HCT116 (cell line): Measurements from ENCODE around the gene SRGAP1. TPM values are rescaled to one million over a fixed set of nuclear protein-coding genes. Genes with fewer than 3 reads are reported as not detected.

Experiments used
- ATAC-seq: fragments of 200-7000 bp; cut with Tn5 transposase; 2 replicates; pipeline ENCODE4 v1.9.1; 2020; ENCODE audit warnings: mild to moderate bottlenecking, moderate library complexity
- BruUV-seq: library from RNA; stranded (reverse); fragments of 400-500 nt; replicated peaks from 2 replicates; lab custom pipeline; 2021; lab: Mats Ljungman, UMichigan
- CTCF ChIA-PET: fragments of 300-600 bp; sonication (Branson Sonifier 250); formaldehyde crosslinking; loops from one replicate; lab custom pipeline; 2021; ENCODE audit warnings: antibody characterized with exemption; lab: Charles Lee
- POLR2A ChIA-PET: fragments of 300-600, 350-600 bp; sonication (Branson Sonifier 250); formaldehyde crosslinking; loops from one replicate; lab custom pipeline; 2021; ENCODE audit warnings: antibody characterized with exemption; lab: Charles Lee
- RAD21 ChIA-PET, 2 experiments: fragments of 300-600 bp; sonication (Branson Sonifier 250); formaldehyde crosslinking; loops; one replicate each; lab custom pipeline; 2023; ENCODE audit warnings: low total read pairs in 2 of 2; ENCODE audit not compliant: uncharacterized antibody in 2 of 2, unreplicated experiment in 2 of 2, low non-redundant PET in 1 of 2; lab: Charles Lee
- DNase-seq: peaks from one replicate; pipeline ENCODE4 v3.0.0-alpha.2; 2010; ENCODE audit warnings: low read depth, low spot score
- H2AFZ ChIP-seq: fragments of 200-600 bp; shearing (Covaris generic), sonication (generic); 2 replicates; pipeline ENCODE4 v1.6.1; 2017; ENCODE audit warnings: low read depth, mixed run types, mixed read lengths, antibody characterized with exemption, low read length; ENCODE audit not compliant: poor library complexity, severe bottlenecking
- H3K27ac ChIP-seq: 2 replicates; pipeline ENCODE4 v1.5.1; 2012; ENCODE audit warnings: low read depth, low read length
- H3K27me3 ChIP-seq: fragments of 200-600 bp; sonication (generic); 2 replicates; pipeline ENCODE4 v1.6.1; 2016; ENCODE audit warnings: mixed run types, low read length, mixed read lengths; ENCODE audit not compliant: insufficient read depth
- H3K36me3 ChIP-seq, 2 experiments: fragments of 200-500 bp in 1 of 2; fragments of 200-600 bp in 1 of 2; sonication (Bioruptor generic) in 1 of 2; sonication (generic) in 1 of 2; 2 replicates each; pipeline versions ENCODE4 v1.5.1 to v1.6.1; 2014 to 2016; ENCODE audit warnings: low read length in 2 of 2, inconsistent platforms in 1 of 2, mixed read lengths in 1 of 2, mixed run types in 1 of 2; ENCODE audit not compliant: insufficient read depth in 2 of 2, control insufficient read depth in 1 of 2
- H3K4me1 ChIP-seq, 2 experiments: fragments of 200-600 bp in 1 of 2; sonication (generic) in 1 of 2; 2 replicates each; pipeline versions ENCODE4 v1.5.1 to v1.6.1; 2012 to 2017; ENCODE audit warnings: low read length in 2 of 2, inconsistent platforms in 1 of 2, mild to moderate bottlenecking in 1 of 2, mixed read lengths in 1 of 2, mixed run types in 1 of 2, moderate library complexity in 1 of 2; ENCODE audit not compliant: insufficient read depth in 2 of 2, control insufficient read depth in 1 of 2
- H3K4me2 ChIP-seq: fragments of 200-600 bp; sonication (generic); 2 replicates; pipeline ENCODE4 v1.6.1; 2017; ENCODE audit warnings: mixed run types, low read length, mixed read lengths
- H3K4me3 ChIP-seq, 2 experiments: fragments of 200-600 bp in 1 of 2; sonication (generic) in 1 of 2; replicated peaks in 1 of 2; 2 replicates each; pipeline ENCODE4 v1.5.1; 2011 to 2016; ENCODE audit warnings: low read length in 2 of 2, control low read depth in 1 of 2, low read depth in 1 of 2, mild to moderate bottlenecking in 1 of 2, mixed read lengths in 1 of 2, mixed run types in 1 of 2
- H3K79me2 ChIP-seq: fragments of 200-600 bp; sonication (generic); 2 replicates; pipeline ENCODE4 v1.6.1; 2017; ENCODE audit warnings: mild to moderate bottlenecking, mixed run types, low read length, moderate library complexity, mixed read lengths; ENCODE audit not compliant: insufficient read depth
- H3K9ac ChIP-seq: fragments of 200-600 bp; sonication (generic); 2 replicates; pipeline ENCODE4 v1.6.1; 2016; ENCODE audit warnings: low read length, mixed read lengths
- H3K9me2 ChIP-seq: fragments of 200-600 bp; sonication (generic), shearing (Covaris generic); 2 replicates; pipeline ENCODE4 v1.6.1; 2017; ENCODE audit warnings: mixed run types, mild to moderate bottlenecking, moderate library complexity; ENCODE audit not compliant: insufficient read depth
- H3K9me3 ChIP-seq, 2 experiments: fragments of 200-500 bp in 1 of 2; fragments of 200-600 bp in 1 of 2; sonication (Bioruptor generic) in 1 of 2; sonication (generic) in 1 of 2; 2 replicates each; pipeline ENCODE4 v1.6.1; 2014 to 2017; ENCODE audit warnings: low read length in 2 of 2, mixed read lengths in 2 of 2, inconsistent platforms in 1 of 2, low read depth in 1 of 2, mild to moderate bottlenecking in 1 of 2, mixed run types in 1 of 2, moderate library complexity in 1 of 2; ENCODE audit not compliant: control insufficient read depth in 1 of 2, insufficient read depth in 1 of 2
- H4K20me1 ChIP-seq: fragments of 200-600 bp; sonication (generic), shearing (Covaris generic); 2 replicates; pipeline ENCODE4 v1.6.1; 2017; ENCODE audit warnings: mixed run types, mild to moderate bottlenecking, moderate library complexity; ENCODE audit not compliant: insufficient read depth
- CBX3 ChIP-seq: IDR thresholded peaks from 2 replicates; pipeline ENCODE4 v1.6.1; 2012; ENCODE audit warnings: low read depth
- CEBPB ChIP-seq: IDR thresholded peaks from 2 replicates; pipeline ENCODE4 v1.6.1; 2012; ENCODE audit warnings: low read depth
- CTCF ChIP-seq, 3 experiments: fragments of 200-600 bp in 1 of 3; sonication (generic) in 1 of 3; IDR thresholded peaks in 2 of 3; conservative IDR thresholded peaks in 1 of 3; 2 replicates each; pipeline ENCODE4 v1.5.1; 2012 to 2017; ENCODE audit warnings: low read depth in 2 of 3, low read length in 2 of 3, antibody characterized with exemption in 1 of 3, borderline replicate concordance in 1 of 3, control low read depth in 1 of 3, mild to moderate bottlenecking in 1 of 3, mixed read lengths in 1 of 3, mixed run types in 1 of 3, moderate library complexity in 1 of 3; ENCODE audit not compliant: insufficient read depth in 1 of 3
- EGR1 ChIP-seq: IDR thresholded peaks from 2 replicates; pipeline ENCODE4 v1.6.1; 2012; ENCODE audit warnings: low read depth
- ELF1 ChIP-seq: IDR thresholded peaks from 2 replicates; pipeline ENCODE4 v1.6.1; 2012; ENCODE audit warnings: low read depth, borderline replicate concordance
- EZH2 ChIP-seq: fragments of 200-600 bp; sonication (generic); IDR thresholded peaks from 2 replicates; pipeline ENCODE4 v1.6.1; 2017; ENCODE audit warnings: antibody characterized with exemption, mixed run types
- EZH2phosphoT487 ChIP-seq: fragments of 200-600 bp; IDR thresholded peaks from 2 replicates; pipeline ENCODE4 v1.6.1; 2018; ENCODE audit warnings: antibody characterized with exemption, borderline replicate concordance
- FOSL1 ChIP-seq: IDR thresholded peaks from 2 replicates; pipeline ENCODE4 v1.6.1; 2012; ENCODE audit warnings: low read depth
- JUND ChIP-seq: IDR thresholded peaks from 2 replicates; pipeline ENCODE4 v1.6.1; 2012
- POLR2A ChIP-seq: IDR thresholded peaks from 2 replicates; pipeline ENCODE4 v1.7.0; 2011; ENCODE audit warnings: borderline replicate concordance; ENCODE audit not compliant: insufficient read depth, insufficient read length; ENCODE audit errors: extremely low read depth
- POLR2AphosphoS5 ChIP-seq: IDR thresholded peaks from 2 replicates; pipeline ENCODE4 v1.6.1; 2011; ENCODE audit warnings: mild to moderate bottlenecking, low read depth, low read length, moderate library complexity
- REST ChIP-seq: IDR thresholded peaks from 2 replicates; pipeline ENCODE4 v1.6.1; 2012; ENCODE audit warnings: low read depth
- SP1 ChIP-seq: IDR thresholded peaks from 2 replicates; pipeline ENCODE4 v1.6.1; 2012; ENCODE audit warnings: low read depth
- SRF ChIP-seq: IDR thresholded peaks from 2 replicates; pipeline ENCODE4 v1.6.1; 2012; ENCODE audit warnings: low read depth
- TCF7L2 ChIP-seq: IDR thresholded peaks from 2 replicates; pipeline ENCODE4 v1.7.0; 2011; ENCODE audit warnings: borderline replicate concordance, inconsistent platforms; ENCODE audit not compliant: insufficient read depth, insufficient read length; ENCODE audit errors: extremely low read depth
- YY1 ChIP-seq: IDR thresholded peaks from 2 replicates; pipeline ENCODE4 v1.6.1; 2011; ENCODE audit warnings: low read length, low read depth, moderate library complexity, mild to moderate bottlenecking; ENCODE audit not compliant: insufficient replicate concordance; ENCODE audit errors: extremely low read depth
- ZNF274 ChIP-seq: fragments of 200-500 bp; sonication (Bioruptor generic); IDR thresholded peaks from 2 replicates; pipeline ENCODE4 v1.6.1; 2014; ENCODE audit warnings: mild to moderate bottlenecking, low read depth, low read length, inconsistent platforms
- intact Hi-C: fragments of 100-400 bp; cut with micrococcal nuclease; formaldehyde crosslinking; loops from 2 replicates; pipeline ENCODE4 v1.10.0; 2022
- total RNA-seq: library from RNA; stranded (reverse); gene quantifications from one replicate; pipeline ENCODE4 v1.2.1, GENCODE V29; 2021; ENCODE audit not compliant: unreplicated experiment
- TF ChIP-seq, protein P1 (sequence below): IDR thresholded peaks from 2 replicates; pipeline ENCODE4 v1.6.1; 2012
- TF ChIP-seq, protein P2 (sequence below): IDR thresholded peaks from 2 replicates; pipeline ENCODE4 v1.6.1; 2012
- TF ChIP-seq, protein P3 (sequence below): IDR thresholded peaks from 2 replicates; pipeline ENCODE4 v1.6.1; 2011; ENCODE audit warnings: mild to moderate bottlenecking, low read length, moderate library complexity; ENCODE audit not compliant: insufficient replicate concordance; ENCODE audit errors: extremely low read depth

Gene SRGAP1
- total RNA-seq, 1 experiment from 2014 or later, result 16.6 TPM

DNA sequence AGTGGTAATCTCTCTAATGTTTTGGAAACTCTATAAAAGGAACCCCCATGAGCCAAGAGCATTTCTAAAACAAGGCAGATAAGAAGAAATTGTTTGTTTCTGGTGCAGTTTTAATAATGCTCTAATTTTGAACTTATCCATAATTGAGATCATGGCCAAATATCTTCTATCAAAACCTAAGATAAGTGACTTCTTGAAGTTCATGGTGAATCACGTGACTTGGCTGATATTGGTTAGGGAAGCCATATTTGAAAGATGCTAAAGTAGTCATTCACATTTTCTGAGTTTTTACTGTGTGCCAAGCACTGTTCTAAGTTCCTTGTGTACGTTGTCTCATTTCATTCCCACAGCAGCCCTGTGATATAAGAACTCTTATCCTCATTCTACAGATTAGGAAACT, 219.7 kb downstream of the SRGAP1 start:
- RAD21 ChIA-PET, result no interaction called here
- no TSS peak for BruUV-seq

More for the DNA sequence above, 219.7 kb downstream of the SRGAP1 start:
- Histone ChIP-seq H3K4me2 (no peak overlapping the region), H2AFZ (no peak overlapping the region), H3K36me3 (peaks cover 0 to 3% of the 10 kb centered on the region in 2 experiments; a peak in 1 of 4 replicates), H3K27me3 (no peaks in the 10 kb centered on the region), H3K9me3 (no peaks in the 10 kb centered on the region), H3K79me2 (no peaks in the 10 kb centered on the region), H3K4me1 (no peaks in the 10 kb centered on the region), H3K4me3 (no peak overlapping the region), H3K27ac (no peak overlapping the region), H3K9me2 (no peaks in the 10 kb centered on the region), H4K20me1 (no peaks in the 10 kb centered on the region), H3K9ac (no peak overlapping the region)
- DNase-seq (no peak), ATAC-seq (no peak)
- intact Hi-C loops, result no loop called here
- ChIA-PET POLR2A (no interaction called here), CTCF (no interaction called here)
- TF ChIP-seq CTCF (IDR thresholded peaks at IDR 0.05 in 2 of 3, conservative IDR thresholded peaks at IDR 0.05 in 1 of 3; ENCODE audit: borderline replicate concordance in 1 of 3, insufficient read depth in 1 of 3, low read depth in 2 of 3, low read length in 2 of 3) (no peak), TCF7L2 (no peak), POLR2AphosphoS5 (no peak), SP1 (no peak), EZH2phosphoT487 (no peak), FOSL1 (no peak), SRF (no peak), POLR2A (no peak), YY1 (no peak), EZH2 (no peak), ZNF274 (no peak), REST (no peak), ELF1 (no peak), JUND (no peak), CEBPB (no peak), CBX3 (no peak), EGR1 (no peak)
- TF ChIP-seq, protein P1, sequence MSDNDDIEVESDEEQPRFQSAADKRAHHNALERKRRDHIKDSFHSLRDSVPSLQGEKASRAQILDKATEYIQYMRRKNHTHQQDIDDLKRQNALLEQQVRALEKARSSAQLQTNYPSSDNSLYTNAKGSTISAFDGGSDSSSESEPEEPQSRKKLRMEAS, result no peak
- TF ChIP-seq, protein P2, sequence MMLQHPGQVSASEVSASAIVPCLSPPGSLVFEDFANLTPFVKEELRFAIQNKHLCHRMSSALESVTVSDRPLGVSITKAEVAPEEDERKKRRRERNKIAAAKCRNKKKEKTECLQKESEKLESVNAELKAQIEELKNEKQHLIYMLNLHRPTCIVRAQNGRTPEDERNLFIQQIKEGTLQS, result no peak
- TF ChIP-seq, protein P3, sequence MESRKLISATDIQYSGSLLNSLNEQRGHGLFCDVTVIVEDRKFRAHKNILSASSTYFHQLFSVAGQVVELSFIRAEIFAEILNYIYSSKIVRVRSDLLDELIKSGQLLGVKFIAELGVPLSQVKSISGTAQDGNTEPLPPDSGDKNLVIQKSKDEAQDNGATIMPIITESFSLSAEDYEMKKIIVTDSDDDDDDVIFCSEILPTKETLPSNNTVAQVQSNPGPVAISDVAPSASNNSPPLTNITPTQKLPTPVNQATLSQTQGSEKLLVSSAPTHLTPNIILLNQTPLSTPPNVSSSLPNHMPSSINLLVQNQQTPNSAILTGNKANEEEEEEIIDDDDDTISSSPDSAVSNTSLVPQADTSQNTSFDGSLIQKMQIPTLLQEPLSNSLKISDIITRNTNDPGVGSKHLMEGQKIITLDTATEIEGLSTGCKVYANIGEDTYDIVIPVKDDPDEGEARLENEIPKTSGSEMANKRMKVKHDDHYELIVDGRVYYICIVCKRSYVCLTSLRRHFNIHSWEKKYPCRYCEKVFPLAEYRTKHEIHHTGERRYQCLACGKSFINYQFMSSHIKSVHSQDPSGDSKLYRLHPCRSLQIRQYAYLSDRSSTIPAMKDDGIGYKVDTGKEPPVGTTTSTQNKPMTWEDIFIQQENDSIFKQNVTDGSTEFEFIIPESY, result no peak
